OCI-LY7 (cell line): ENCODE measurements around the gene PRRX2. TPM values are rescaled to one million over a fixed set of nuclear protein-coding genes. Genes with fewer than 3 reads are reported as not detected.

Experiments used
- BruUV-seq: library from RNA; stranded (reverse); fragments of 400-500 nt; replicated peaks from 2 replicates; lab custom pipeline; 2021; lab: Mats Ljungman, UMichigan
- CTCF ChIA-PET: fragments of 300-600 bp; sonication (Branson Sonifier 250); formaldehyde crosslinking; loops from one replicate; lab custom pipeline; 2022; ENCODE audit warnings: antibody characterized with exemption; ENCODE audit not compliant: unreplicated experiment; lab: Charles Lee
- POLR2A ChIA-PET: fragments of 300-600 bp; sonication (Branson Sonifier 250); formaldehyde crosslinking; loops from one replicate; lab custom pipeline; 2022; ENCODE audit warnings: antibody characterized with exemption; lab: Charles Lee
- DNase-seq: peaks from one replicate; pipeline ENCODE4 v3.0.0-alpha.2; 2015; ENCODE audit warnings: low spot score
- H2AFZ ChIP-seq: fragments of 200-600 bp; sonication (generic), shearing (Covaris generic); 2 replicates; pipeline ENCODE4 v1.6.1; 2014; ENCODE audit warnings: mild to moderate bottlenecking, antibody characterized with exemption, low read length, moderate library complexity
- H3K27ac ChIP-seq: fragments of 200-600 bp; sonication (generic); 2 replicates; pipeline ENCODE4 v1.5.1; 2014; ENCODE audit warnings: mixed run types, low read depth, mild to moderate bottlenecking, moderate library complexity, low read length, inconsistent platforms; ENCODE audit not compliant: poor library complexity, severe bottlenecking
- H3K36me3 ChIP-seq: fragments of 200-600 bp; sonication (generic); 2 replicates; pipeline ENCODE4 v1.6.1; 2014; ENCODE audit warnings: mild to moderate bottlenecking, antibody characterized with exemption, low read length, moderate library complexity, mixed read lengths; ENCODE audit not compliant: insufficient read depth
- H3K4me1 ChIP-seq: fragments of 200-600 bp; sonication (generic); 2 replicates; pipeline ENCODE4 v1.5.1; 2014; ENCODE audit warnings: mild to moderate bottlenecking, low read length; ENCODE audit not compliant: insufficient read depth, poor library complexity, severe bottlenecking
- H3K4me2 ChIP-seq: fragments of 200-600 bp; sonication (generic); 2 replicates; pipeline ENCODE4 v1.6.1; 2014; ENCODE audit warnings: mild to moderate bottlenecking, low read length
- H3K4me3 ChIP-seq: fragments of 200-600 bp; sonication (generic); 2 replicates; pipeline ENCODE4 v1.5.1; 2014; ENCODE audit warnings: mild to moderate bottlenecking, low read depth, low read length; ENCODE audit not compliant: poor library complexity, severe bottlenecking
- H3K79me2 ChIP-seq: fragments of 200-600 bp; sonication (generic); 2 replicates; pipeline ENCODE4 v1.6.1; 2016; ENCODE audit warnings: low read depth, mild to moderate bottlenecking, low read length, moderate library complexity, mixed read lengths; ENCODE audit not compliant: insufficient read depth
- H3K9me2 ChIP-seq: fragments of 200-600 bp; sonication (generic); 2 replicates; pipeline ENCODE4 v1.6.1; 2016; ENCODE audit warnings: mild to moderate bottlenecking, low read length, mixed read lengths; ENCODE audit not compliant: insufficient read depth
- H3K9me3 ChIP-seq: fragments of 200-600 bp; sonication (generic); 2 replicates; pipeline ENCODE4 v1.6.1; 2014; ENCODE audit warnings: mild to moderate bottlenecking, mixed run types, low read length, mixed read lengths
- H4K20me1 ChIP-seq: fragments of 200-600 bp; sonication (generic); 2 replicates; pipeline ENCODE4 v1.6.1; 2014; ENCODE audit warnings: mild to moderate bottlenecking, antibody characterized with exemption, low read length, moderate library complexity, mixed read lengths; ENCODE audit not compliant: insufficient read depth
- EZH2phosphoT487 ChIP-seq: fragments of 200-600 bp; sonication (generic); IDR thresholded peaks from 2 replicates; pipeline ENCODE4 v1.6.1; 2018; ENCODE audit warnings: low read depth, borderline replicate concordance, mild to moderate bottlenecking, mixed run types, antibody characterized with exemption, low read length, moderate library complexity, mixed read lengths
- intact Hi-C: fragments of 100-400 bp; cut with micrococcal nuclease; formaldehyde crosslinking; loops from one replicate; pipeline ENCODE4 v1.10.0; 2022; ENCODE audit not compliant: unreplicated experiment
- total RNA-seq, 2 experiments: library from RNA; depleted of rRNA in 1 of 2; stranded (reverse); fragments of >200 nt in 1 of 2; shearing (Covaris generic) in 1 of 2; gene quantifications; 2 replicates each; pipeline ENCODE4 v1.2.3, GENCODE V29; 2014 to 2022
- TF ChIP-seq, protein P1 (sequence below): fragments of 200-600 bp; sonication (generic); conservative IDR thresholded peaks from 2 replicates; pipeline ENCODE4 v1.5.1; 2014; ENCODE audit warnings: mild to moderate bottlenecking, antibody characterized with exemption, low read length, moderate library complexity, mixed read lengths

Gene PRRX2
- total RNA-seq, 2 experiments from 2014 or later: not detected

DNA sequence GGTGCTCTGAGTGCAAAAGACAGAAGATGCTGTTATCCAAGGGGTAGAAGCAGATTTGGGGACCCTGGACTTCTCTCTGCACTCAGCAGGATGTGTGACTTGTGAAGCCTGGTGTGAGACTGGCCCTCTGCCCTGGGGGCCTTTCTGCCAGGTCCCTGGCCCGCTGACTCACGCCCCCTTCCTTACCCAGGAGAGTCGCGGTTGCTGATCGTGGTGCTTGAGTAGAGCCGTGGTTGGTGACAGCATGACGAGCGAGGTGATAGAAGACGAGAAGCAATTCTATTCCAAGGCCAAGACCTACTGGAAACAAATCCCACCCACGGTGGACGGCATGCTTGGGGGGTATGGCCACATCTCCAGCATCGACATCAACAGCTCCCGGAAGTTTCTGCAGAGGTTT lies 33.0 kb upstream of the PRRX2 start:
- intact Hi-C loops: no loop called here
- DNase-seq: no peak
- ChIA-PET CTCF (no interaction called here), POLR2A (no interaction called here)
- H3K9me2 ChIP-seq: no peaks in the 10 kb centered on the region
- peaks cover 63% of the 10 kb centered on the region for H3K79me2 ChIP-seq
- H3K4me2 ChIP-seq: no peak overlapping the region
- peaks cover 96% of the 10 kb centered on the region for H3K36me3 ChIP-seq
- peaks cover 22% of the 10 kb centered on the region for H3K4me1 ChIP-seq
- TF ChIP-seq, protein P1, sequence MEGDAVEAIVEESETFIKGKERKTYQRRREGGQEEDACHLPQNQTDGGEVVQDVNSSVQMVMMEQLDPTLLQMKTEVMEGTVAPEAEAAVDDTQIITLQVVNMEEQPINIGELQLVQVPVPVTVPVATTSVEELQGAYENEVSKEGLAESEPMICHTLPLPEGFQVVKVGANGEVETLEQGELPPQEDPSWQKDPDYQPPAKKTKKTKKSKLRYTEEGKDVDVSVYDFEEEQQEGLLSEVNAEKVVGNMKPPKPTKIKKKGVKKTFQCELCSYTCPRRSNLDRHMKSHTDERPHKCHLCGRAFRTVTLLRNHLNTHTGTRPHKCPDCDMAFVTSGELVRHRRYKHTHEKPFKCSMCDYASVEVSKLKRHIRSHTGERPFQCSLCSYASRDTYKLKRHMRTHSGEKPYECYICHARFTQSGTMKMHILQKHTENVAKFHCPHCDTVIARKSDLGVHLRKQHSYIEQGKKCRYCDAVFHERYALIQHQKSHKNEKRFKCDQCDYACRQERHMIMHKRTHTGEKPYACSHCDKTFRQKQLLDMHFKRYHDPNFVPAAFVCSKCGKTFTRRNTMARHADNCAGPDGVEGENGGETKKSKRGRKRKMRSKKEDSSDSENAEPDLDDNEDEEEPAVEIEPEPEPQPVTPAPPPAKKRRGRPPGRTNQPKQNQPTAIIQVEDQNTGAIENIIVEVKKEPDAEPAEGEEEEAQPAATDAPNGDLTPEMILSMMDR: no peak
- no peak for TF ChIP-seq EZH2phosphoT487
- H3K9me3 ChIP-seq: no peaks in the 10 kb centered on the region
- no peak overlapping the region for H2AFZ ChIP-seq
- peaks cover 39% of the 10 kb centered on the region for H4K20me1 ChIP-seq
- BruUV-seq: no TSS peak
- no peak overlapping the region for H3K27ac ChIP-seq
- no peak overlapping the region for H3K4me3 ChIP-seq

DNA sequence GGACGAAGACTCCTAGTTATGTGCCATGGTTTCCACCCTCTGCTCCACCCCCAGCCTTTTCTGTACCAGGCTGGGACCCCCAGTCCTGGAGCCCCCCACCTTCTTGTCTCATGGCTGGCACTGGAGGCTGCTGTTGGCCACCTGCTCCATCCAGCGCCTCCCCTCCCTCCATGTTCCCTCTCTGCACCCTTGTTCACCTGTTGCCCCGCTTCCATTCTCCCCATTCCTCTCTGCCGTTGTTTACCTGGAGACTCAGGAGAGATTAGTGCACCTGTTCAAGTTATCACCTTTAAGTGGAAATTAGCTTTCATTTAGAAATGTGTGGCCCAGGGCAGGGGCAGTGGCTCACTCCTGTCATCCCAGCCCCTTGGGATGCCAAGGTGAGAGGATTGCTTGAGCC lies 32.2 kb upstream of the PRRX2 start:
- Histone ChIP-seq H3K4me3 (no peak overlapping the region), H4K20me1 (peaks cover 31% of the 10 kb centered on the region), H3K27ac (no peak overlapping the region), H3K4me1 (peaks cover 14% of the 10 kb centered on the region), H3K36me3 (peaks cover 96% of the 10 kb centered on the region), H2AFZ (no peak overlapping the region), H3K9me3 (no peaks in the 10 kb centered on the region), H3K79me2 (peaks cover 55% of the 10 kb centered on the region), H3K4me2 (no peak overlapping the region), H3K9me2 (no peaks in the 10 kb centered on the region)
- ChIA-PET POLR2A (no interaction called here), CTCF (no interaction called here)
- BruUV-seq: no TSS peak
- intact Hi-C loops: no loop called here
- TF ChIP-seq, protein P1: no peak
- DNase-seq: no peak

DNA sequence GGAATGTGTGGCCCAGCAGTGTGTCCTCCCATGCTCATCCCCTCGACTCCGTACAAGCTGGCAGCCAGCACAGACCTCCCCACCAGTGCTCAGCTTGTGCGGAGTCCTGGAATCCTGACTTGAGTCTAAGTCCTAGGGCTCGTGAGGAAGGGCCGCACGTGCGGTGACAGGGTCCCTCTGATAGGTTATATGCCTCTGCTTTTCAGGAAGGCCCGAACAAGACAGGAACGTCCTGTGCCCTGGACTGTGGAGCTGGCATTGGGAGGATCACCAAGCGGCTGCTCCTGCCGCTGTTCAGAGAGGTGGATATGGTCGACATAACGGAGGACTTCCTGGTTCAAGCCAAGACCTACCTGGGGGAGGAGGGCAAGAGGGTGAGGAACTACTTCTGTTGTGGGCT lies 31.6 kb upstream of the PRRX2 start:
- H3K9me3 ChIP-seq: no peaks in the 10 kb centered on the region
- POLR2A ChIA-PET: no interaction called here
- CTCF ChIA-PET: no interaction called here
- H3K27ac ChIP-seq: no peak overlapping the region
- H3K9me2 ChIP-seq: no peaks in the 10 kb centered on the region
- peaks cover 96% of the 10 kb centered on the region for H3K36me3 ChIP-seq
- peaks cover 25% of the 10 kb centered on the region; the same call in 1 of the 2 replicates for H4K20me1 ChIP-seq
- no peak for DNase-seq
- no TSS peak for BruUV-seq
- peaks cover 49% of the 10 kb centered on the region for H3K79me2 ChIP-seq
- H3K4me2 ChIP-seq: no peak overlapping the region
- intact Hi-C loops: no loop called here
- H2AFZ ChIP-seq: no peak overlapping the region
- no peak overlapping the region for H3K4me3 ChIP-seq
- peaks cover 9% of the 10 kb centered on the region for H3K4me1 ChIP-seq
- TF ChIP-seq, protein P1: no peak
- TF ChIP-seq EZH2phosphoT487: no peak
